Hypothalamus (tissue), 51 donors: ENCODE results near the gene TNIP1.

Experiments used
- DNase-seq, 51 donors: peaks; one replicate each; lab custom pipeline; 2025; lab: John Stamatoyannopoulos, UW

TNIP1 gene

GRCh38 chr5:151051066-151051930 is 29.5 kb downstream of the TNIP1 start:
- DNase-seq = peak in 41 of 51 donors; percentile 4 to 77 (median 37)

GRCh38 chr5:151048526-151048925 is 32.3 kb downstream of the TNIP1 start:
- DNase-seq = no peak

GRCh38 chr5:151047814-151048425 is 32.9 kb downstream of the TNIP1 start:
- DNase-seq = peak in 3 of 51 donors; percentile 12 to 19 (median 13)

GRCh38 chr5:151042453-151043093 is 38.3 kb downstream of the TNIP1 start:
- DNase-seq = no peak

- DNase-seq = peak in 13 of 51 donors; percentile 7 to 50 (median 24)
Observed at GRCh38 chr5:151041577-151042268, 39.1 kb downstream of the TNIP1 start.

- DNase-seq = no peak
Observed at GRCh38 chr5:151040211-151040747, 40.6 kb downstream of the TNIP1 start.

- DNase-seq = no peak
Observed at GRCh38 chr5:151039665-151040064, 41.2 kb downstream of the TNIP1 start.

GRCh38 chr5:151038801-151039238 is 42.0 kb downstream of the TNIP1 start:
- DNase-seq = peak in 2 of 51 donors; percentile 11 to 27

GRCh38 chr5:151038412-151038745 is 42.5 kb downstream of the TNIP1 start:
- no peak for DNase-seq

- peak in 9 of 51 donors; percentile 8 to 49 (median 21) for DNase-seq
Observed at GRCh38 chr5:151037561-151038411, 43.0 kb downstream of the TNIP1 start.

GRCh38 chr5:151036556-151036955 is 44.3 kb downstream of the TNIP1 start:
- DNase-seq = no peak

GRCh38 chr5:151034422-151035379 is 46.1 kb downstream of the TNIP1 start:
- DNase-seq = no peak

GRCh38 chr5:151033217-151033934 is 47.5 kb downstream of the TNIP1 start:
- no peak for DNase-seq

GRCh38 chr5:151031554-151031953 is 49.3 kb downstream of the TNIP1 start:
- no peak for DNase-seq

- DNase-seq = peak in 1 of 51 donors; percentile 43
Observed at GRCh38 chr5:151030379-151030778, 50.5 kb downstream of the TNIP1 start.

GRCh38 chr5:151030056-151030336 is 50.8 kb downstream of the TNIP1 start:
- DNase-seq = no peak

GRCh38 chr5:151029179-151030055 is 51.4 kb downstream of the TNIP1 start:
- no peak for DNase-seq
